Activated effector memory CD4-positive, alpha-beta T cell treated with Interleukin-2 at 50 U/mL for 16 hours (primary cell): ENCODE data around the gene SOX4.

Source experiments
- DNase-seq: peaks from one replicate; pipeline ENCODE4 v3.0.0-alpha.2; 2020

The SOX4 gene

GRCh38 chr6:21594416-21595281, 1.1 kb downstream of the SOX4 start:
- DNase-seq: no peak

GRCh38 chr6:21595285-21596144, 2.0 kb downstream of the SOX4 start:
- no peak for DNase-seq

GRCh38 chr6:21596145-21596948, 2.8 kb downstream of the SOX4 start:
- DNase-seq: no peak

GRCh38 chr6:21596949-21597682, 3.6 kb downstream of the SOX4 start:
- no peak for DNase-seq

GRCh38 chr6:21597801-21598673, 4.5 kb downstream of the SOX4 start:
- no peak for DNase-seq

- no peak for DNase-seq
Measured at GRCh38 chr6:21598674-21599023, 5.1 kb downstream of the SOX4 start.

GRCh38 chr6:21599051-21599696, 5.6 kb downstream of the SOX4 start:
- no peak for DNase-seq

GRCh38 chr6:21601339-21601923, 7.9 kb downstream of the SOX4 start:
- DNase-seq: no peak

- no peak for DNase-seq
Measured at GRCh38 chr6:21601932-21602390, 8.4 kb downstream of the SOX4 start.

GRCh38 chr6:21603082-21603952, 9.8 kb downstream of the SOX4 start:
- DNase-seq: no peak

GRCh38 chr6:21604081-21604480, 10.5 kb downstream of the SOX4 start:
- DNase-seq: no peak

GRCh38 chr6:21605166-21605565, 11.6 kb downstream of the SOX4 start:
- no peak for DNase-seq

- no peak for DNase-seq
Measured at GRCh38 chr6:21608601-21609000, 15.1 kb downstream of the SOX4 start.

- DNase-seq: no peak
Measured at GRCh38 chr6:21609881-21610329, 16.4 kb downstream of the SOX4 start.

GRCh38 chr6:21610341-21610740, 16.8 kb downstream of the SOX4 start:
- DNase-seq: no peak

GRCh38 chr6:21611485-21611884, 17.9 kb downstream of the SOX4 start:
- DNase-seq: no peak

GRCh38 chr6:21612067-21612745, 18.7 kb downstream of the SOX4 start:
- no peak for DNase-seq

GRCh38 chr6:21613809-21614208, 20.3 kb downstream of the SOX4 start:
- no peak for DNase-seq

- DNase-seq: no peak
Measured at GRCh38 chr6:21614226-21614625, 20.7 kb downstream of the SOX4 start.
